PC-9 (cell line): ENCODE measurements around the gene KRT9. TPM values are rescaled to one million over a fixed set of nuclear protein-coding genes. Genes with fewer than 3 reads are reported as not detected.
A peak's percentile ranks its signal among the peaks of the same experiment; 100 is the strongest.

Experiments used
- BruUV-seq: library from RNA; stranded (reverse); fragments of 400-500 nt; replicated peaks from 2 replicates; lab custom pipeline; 2021; lab: Mats Ljungman, UMichigan
- CTCF ChIA-PET: fragments of 300-600 bp; sonication (Branson Sonifier 250); formaldehyde crosslinking; loops from one replicate; lab custom pipeline; 2022; ENCODE audit warnings: antibody characterized with exemption; lab: Charles Lee
- POLR2A ChIA-PET: fragments of 300-600 bp; sonication (Branson Sonifier 250); formaldehyde crosslinking; loops from one replicate; lab custom pipeline; 2022; ENCODE audit warnings: antibody characterized with exemption; ENCODE audit not compliant: unreplicated experiment; lab: Charles Lee
- DNase-seq, 2 experiments: peaks; one replicate each; pipeline versions ENCODE4 v3.0.0 to v3.0.0-alpha.2; 2015 to 2022; ENCODE audit warnings: mixed read lengths in 1 of 2
- H2AFZ ChIP-seq: fragments of 200-600 bp; sonication (generic); 2 replicates; pipeline ENCODE4 v1.8.1; 2017; ENCODE audit warnings: antibody characterized with exemption
- H3F3A ChIP-seq: fragments of 200-600 bp; sonication (generic); 2 replicates; pipeline ENCODE4 v1.8.1; 2017; ENCODE audit warnings: antibody characterized with exemption, mild to moderate bottlenecking, low read depth; ENCODE audit not compliant: insufficient read depth
- H3K27ac ChIP-seq: fragments of 200-600 bp; sonication (generic); 2 replicates; pipeline ENCODE4 v1.6.1; 2016; ENCODE audit warnings: mixed run types
- H3K27me3 ChIP-seq: fragments of 200-600 bp; sonication (generic); 2 replicates; pipeline ENCODE4 v1.6.1; 2016; ENCODE audit warnings: low read depth, mixed run types; ENCODE audit not compliant: insufficient read depth
- H3K36me3 ChIP-seq: fragments of 200-600 bp; sonication (generic); 2 replicates; pipeline ENCODE4 v1.6.1; 2016; ENCODE audit warnings: low read depth, mixed run types
- H3K4me1 ChIP-seq: fragments of 200-600 bp; sonication (generic); replicated peaks from 2 replicates; pipeline ENCODE4 v1.6.1; 2016; ENCODE audit warnings: mixed run types; ENCODE audit not compliant: insufficient read depth
- H3K4me2 ChIP-seq: fragments of 200-600 bp; sonication (generic); 2 replicates; pipeline ENCODE4 v1.6.1; 2017; ENCODE audit warnings: mixed run types
- H3K4me3 ChIP-seq: fragments of 200-600 bp; sonication (generic); 2 replicates; pipeline ENCODE4 v1.6.1; 2016; ENCODE audit warnings: mixed run types
- H3K79me2 ChIP-seq: fragments of 200-600 bp; sonication (generic); 2 replicates; pipeline ENCODE4 v1.6.1; 2017; ENCODE audit warnings: low read depth, mixed run types
- H3K9me2 ChIP-seq: fragments of 200-600 bp; sonication (generic); 2 replicates; pipeline ENCODE4 v1.8.1; 2017; ENCODE audit warnings: mild to moderate bottlenecking; ENCODE audit not compliant: insufficient read depth
- H3K9me3 ChIP-seq: fragments of 200-600 bp; sonication (generic); 2 replicates; pipeline ENCODE4 v1.8.1; 2016; ENCODE audit warnings: low read depth; ENCODE audit not compliant: insufficient read depth
- H4K20me1 ChIP-seq: fragments of 200-600 bp; sonication (generic); 2 replicates; pipeline ENCODE4 v1.8.1; 2017; ENCODE audit not compliant: insufficient read depth
- CTCF ChIP-seq: fragments of 200-600 bp; sonication (generic); conservative IDR thresholded peaks from 2 replicates; pipeline ENCODE4 v1.6.1; 2017; ENCODE audit warnings: mixed run types, antibody characterized with exemption, mild to moderate bottlenecking, moderate library complexity
- EZH2 ChIP-seq: fragments of 200-600 bp; sonication (generic); IDR thresholded peaks from 2 replicates; pipeline ENCODE4 v1.8.0; 2017; ENCODE audit warnings: antibody characterized with exemption, low read depth
- intact Hi-C: fragments of 100-400 bp; cut with micrococcal nuclease; formaldehyde crosslinking; loops from one replicate; pipeline ENCODE4 v1.10.0; 2022; ENCODE audit not compliant: unreplicated experiment
- total RNA-seq: library from RNA; stranded (reverse); gene quantifications from 2 replicates; pipeline ENCODE4 v1.2.3, GENCODE V29; 2021

KRT9 gene
- total RNA-seq, 1 experiment from 2014 or later: 0.55 TPM

GRCh38 chr17:41542357-41542756 is 29.5 kb downstream of the KRT9 start:
- no peaks in the 10 kb centered on the region for H3K36me3 ChIP-seq
- no peak overlapping the region for H2AFZ ChIP-seq
- intact Hi-C loops: loop anchor here (10.0 kb wide), 1 partner anchor 478 kb away; the partner anchor contains the start of genes KRTAP2-3 and KRTAP2-4
- 0 out of 2 replicates have a peak overlapping the region, but pooled peaks have one; percentile 17 for H3K4me2 ChIP-seq
- peaks cover 57% of the 10 kb centered on the region for H3F3A ChIP-seq
- H3K4me1 ChIP-seq: peaks cover 75% of the 10 kb centered on the region
- no peaks in the 10 kb centered on the region for H3K27me3 ChIP-seq
- no peak for TF ChIP-seq EZH2
- no peak for TF ChIP-seq CTCF
- no peak overlapping the region for H3K27ac ChIP-seq
- DNase-seq: no peak
- ChIA-PET POLR2A (interaction anchor here (0.5 kb wide), 1 partner anchor 16 kb away, joined by 3 read pairs; no protein-coding TSS in a partner anchor), CTCF (no interaction called here)
- H3K9me3 ChIP-seq: no peaks in the 10 kb centered on the region
- H3K4me3 ChIP-seq: no peak overlapping the region
- no peaks in the 10 kb centered on the region for H4K20me1 ChIP-seq
- no peaks in the 10 kb centered on the region for H3K9me2 ChIP-seq
- peaks cover 15% of the 10 kb centered on the region for H3K79me2 ChIP-seq
- no TSS peak for BruUV-seq

GRCh38 chr17:41540921-41541625 is 30.8 kb downstream of the KRT9 start:
- Histone ChIP-seq H3F3A (peaks cover 57% of the 10 kb centered on the region), H3K79me2 (peaks cover 7% of the 10 kb centered on the region; the same call in 1 of the 2 replicates), H3K4me3 (no peak overlapping the region), H3K27me3 (no peaks in the 10 kb centered on the region), H3K36me3 (no peaks in the 10 kb centered on the region), H2AFZ (no peak overlapping the region), H4K20me1 (no peaks in the 10 kb centered on the region), H3K4me2 (peak overlapping the region; percentile 49), H3K9me3 (no peaks in the 10 kb centered on the region), H3K4me1 (peaks cover 77% of the 10 kb centered on the region), H3K27ac (peak overlapping the region; percentile 57), H3K9me2 (no peaks in the 10 kb centered on the region)
- ChIA-PET CTCF (interaction anchor here (1.0 to 1.2 kb wide), 2 partner anchors 8 to 11 kb away, joined by 3 read pairs; no protein-coding TSS in a partner anchor), POLR2A (interaction anchor here (0.7 to 1.9 kb wide), 5 partner anchors 11 to 150 kb away, joined by 3 to 14 read pairs (median 4); partner anchors contain the start of gene KRT19)
- TF ChIP-seq EZH2: no peak
- no peak for TF ChIP-seq CTCF
- BruUV-seq: no TSS peak
- peak in 1 of 2 experiments; percentile 87 for DNase-seq
- intact Hi-C loops: loop anchor here (10.0 kb wide), 1 partner anchor 476 kb away; the partner anchor contains the start of genes KRTAP2-3 and KRTAP2-4

- Histone ChIP-seq H3K4me2 (peak overlapping the region; percentile 49), H2AFZ (no peak overlapping the region), H3F3A (peaks cover 65% of the 10 kb centered on the region), H3K27me3 (no peaks in the 10 kb centered on the region), H3K4me3 (no peak overlapping the region), H4K20me1 (no peaks in the 10 kb centered on the region), H3K79me2 (peaks cover 7% of the 10 kb centered on the region; the same call in 1 of the 2 replicates), H3K36me3 (no peaks in the 10 kb centered on the region), H3K4me1 (peaks cover 86% of the 10 kb centered on the region), H3K27ac (peak overlapping the region; percentile 57), H3K9me2 (no peaks in the 10 kb centered on the region), H3K9me3 (no peaks in the 10 kb centered on the region)
- BruUV-seq: no TSS peak
- intact Hi-C loops: loop anchor here (10.0 kb wide), 1 partner anchor 475 kb away; the partner anchor contains the start of genes KRTAP2-3 and KRTAP2-4
- ChIA-PET POLR2A (interaction anchor here (1.0 to 1.9 kb wide), 2 partner anchors 10 to 18 kb away, joined by 3 to 8 read pairs; no protein-coding TSS in a partner anchor), CTCF (interaction anchor here (1.2 kb wide), 1 partner anchor 9 kb away, joined by 3 read pairs; no protein-coding TSS in a partner anchor)
- TF ChIP-seq CTCF: no peak
- no peak for TF ChIP-seq EZH2
- DNase-seq: no peak
These were observed 31.7 kb downstream of the KRT9 start for GRCh38 chr17:41539979-41540701.
